Mesenchymal stem cell (in vitro differentiated cells and primary cell): ENCODE measurements around the gene HNRNPUL1.

ENCODE experiments used
- DNase-seq: peaks from one replicate; pipeline ENCODE4 v3.0.0-alpha.2; 2013
- H2AFZ ChIP-seq: one replicate; pipeline ENCODE4 v1.6.1; 2013; ENCODE audit warnings: low read depth, mild to moderate bottlenecking, control low read depth, inconsistent platforms, low read length, moderate library complexity
- H2AK5ac ChIP-seq: 2 replicates; pipeline ENCODE4 v1.6.1; 2013; ENCODE audit warnings: low read length, moderate library complexity, mild to moderate bottlenecking, inconsistent platforms; ENCODE audit not compliant: severe bottlenecking
- H2BK120ac ChIP-seq: one replicate; pipeline ENCODE4 v1.6.1; 2013; ENCODE audit warnings: low read depth, mild to moderate bottlenecking, inconsistent platforms, low read length, moderate library complexity
- H2BK12ac ChIP-seq, 2 experiments: one replicate each; pipeline ENCODE4 v1.6.1; 2013; ENCODE audit warnings: inconsistent platforms in 2 of 2, low read length in 2 of 2, mild to moderate bottlenecking in 2 of 2, moderate library complexity in 2 of 2, control low read depth in 1 of 2
- H2BK15ac ChIP-seq: one replicate; pipeline ENCODE4 v1.6.1; 2013; ENCODE audit warnings: mild to moderate bottlenecking, low read depth, inconsistent platforms; ENCODE audit not compliant: poor library complexity, severe bottlenecking
- H2BK5ac ChIP-seq: 2 replicates; pipeline ENCODE4 v1.6.1; 2013; ENCODE audit warnings: low read depth, mild to moderate bottlenecking, low read length, control low read depth, inconsistent platforms; ENCODE audit not compliant: poor library complexity, severe bottlenecking
- H3K14ac ChIP-seq, 2 experiments: one replicate each; pipeline ENCODE4 v1.6.1; 2013; ENCODE audit warnings: inconsistent platforms in 2 of 2, low read length in 2 of 2, control low read depth in 1 of 2, mild to moderate bottlenecking in 1 of 2, moderate library complexity in 1 of 2
- H3K18ac ChIP-seq, 2 experiments: one replicate each; pipeline ENCODE4 v1.6.1; 2013; ENCODE audit warnings: inconsistent platforms in 2 of 2, low read length in 2 of 2, control low read depth in 1 of 2, low read depth in 1 of 2, mild to moderate bottlenecking in 1 of 2
- H3K23ac ChIP-seq, 2 experiments: one replicate each; pipeline ENCODE4 v1.6.1; 2013; ENCODE audit warnings: inconsistent platforms in 2 of 2, low read length in 2 of 2, mild to moderate bottlenecking in 2 of 2, moderate library complexity in 2 of 2, control low read depth in 1 of 2
- H3K27ac ChIP-seq: 2 replicates; pipeline ENCODE4 v1.5.1; 2013; ENCODE audit warnings: mild to moderate bottlenecking, moderate library complexity, low read length, control low read depth, inconsistent platforms; ENCODE audit not compliant: poor library complexity, severe bottlenecking
- H3K27me3 ChIP-seq, 2 experiments: 2 replicates each; pipeline versions ENCODE4 v1.6.1 to v1.7.0; 2013; ENCODE audit warnings: low read length in 2 of 2, mild to moderate bottlenecking in 2 of 2, moderate library complexity in 2 of 2, control low read depth in 1 of 2, inconsistent platforms in 1 of 2; ENCODE audit not compliant: control insufficient read depth in 1 of 2, insufficient read depth in 1 of 2
- H3K36me3 ChIP-seq, 2 experiments: 2 replicates each; pipeline versions ENCODE4 v1.6.1 to v1.7.0; 2013; ENCODE audit warnings: low read length in 2 of 2, control low read depth in 1 of 2, inconsistent platforms in 1 of 2, low read depth in 1 of 2, mild to moderate bottlenecking in 1 of 2; ENCODE audit not compliant: insufficient read depth in 2 of 2, control insufficient read depth in 1 of 2
- H3K4ac ChIP-seq, 2 experiments: one replicate each; pipeline ENCODE4 v1.6.1; 2013; ENCODE audit warnings: inconsistent platforms in 2 of 2, low read length in 2 of 2, mild to moderate bottlenecking in 2 of 2, moderate library complexity in 2 of 2, control low read depth in 1 of 2, low read depth in 1 of 2
- H3K4me1 ChIP-seq: 2 replicates; pipeline ENCODE4 v1.6.1; 2013; ENCODE audit warnings: low read depth, low read length, control low read depth; ENCODE audit not compliant: control insufficient read depth, insufficient read depth
- H3K4me2 ChIP-seq: 2 replicates; pipeline ENCODE4 v1.6.1; 2013; ENCODE audit warnings: low read length, mild to moderate bottlenecking, inconsistent platforms; ENCODE audit not compliant: poor library complexity, severe bottlenecking
- H3K4me3 ChIP-seq, 2 experiments: 2 replicates each; pipeline versions ENCODE4 v1.5.1 to v1.7.0; 2013; ENCODE audit warnings: low read length in 2 of 2, mild to moderate bottlenecking in 2 of 2, control low read depth in 1 of 2, low read depth in 1 of 2; ENCODE audit not compliant: insufficient read depth in 1 of 2
- H3K79me1 ChIP-seq: replicated peaks from 2 replicates; pipeline ENCODE4 v1.6.1; 2013; ENCODE audit warnings: mild to moderate bottlenecking, control low read depth, low read length, inconsistent platforms; ENCODE audit not compliant: poor library complexity, severe bottlenecking
- H3K9ac ChIP-seq: 2 replicates; pipeline ENCODE4 v1.7.0; 2013; ENCODE audit warnings: mild to moderate bottlenecking, low read length, moderate library complexity
- H3K9me3 ChIP-seq: 2 replicates; pipeline ENCODE4 v1.7.0; 2013; ENCODE audit warnings: mild to moderate bottlenecking, low read length; ENCODE audit not compliant: control insufficient read depth
- H4K8ac ChIP-seq: one replicate; pipeline ENCODE4 v1.6.1; 2013; ENCODE audit warnings: inconsistent platforms, mild to moderate bottlenecking, low read length, moderate library complexity
- H4K91ac ChIP-seq: one replicate; pipeline ENCODE4 v1.6.1; 2013; ENCODE audit warnings: mild to moderate bottlenecking, low read length, inconsistent platforms
- WGBS: methylation state at CpG from one replicate; pipeline ENCODE4 v1.1.7; 2013; ENCODE audit warnings: mixed read lengths; 5-methylcytosine and 5-hydroxymethylcytosine counted together

Gene HNRNPUL1

GRCh38 chr19:41304706-41305483 is 40.7 kb downstream of the HNRNPUL1 start:
- no peak overlapping the region for H3K18ac ChIP-seq
- H2BK12ac ChIP-seq: no peak overlapping the region
- no peak overlapping the region for H2BK15ac ChIP-seq
- H3K27ac ChIP-seq: no peak overlapping the region
- over 99% methylated on average over 4 of the region's 4 CpGs for WGBS
- no peak overlapping the region for H3K14ac ChIP-seq
- no peaks in the 10 kb centered on the region for H3K27me3 ChIP-seq
- H3K9me3 ChIP-seq: no peaks in the 10 kb centered on the region
- H2AFZ ChIP-seq: no peak overlapping the region
- H2AK5ac ChIP-seq: no peak overlapping the region
- H4K91ac ChIP-seq: no peak overlapping the region
- H3K4me2 ChIP-seq: no peak overlapping the region
- no peak overlapping the region for H4K8ac ChIP-seq
- no peak overlapping the region for H2BK5ac ChIP-seq
- H3K36me3 ChIP-seq: peaks cover 67 to 81% of the 10 kb centered on the region in 2 experiments
- peaks cover 41% of the 10 kb centered on the region for H3K79me1 ChIP-seq
- H2BK120ac ChIP-seq: no peak overlapping the region
- no peak for DNase-seq
- no peak overlapping the region for H3K4me3 ChIP-seq
- H3K4me1 ChIP-seq: peaks cover 16% of the 10 kb centered on the region
- H3K4ac ChIP-seq: no peak overlapping the region
- no peak overlapping the region for H3K9ac ChIP-seq
- H3K23ac ChIP-seq: no peak overlapping the region

GRCh38 chr19:41305927-41306793 is 42.0 kb downstream of the HNRNPUL1 start:
- Histone ChIP-seq H2BK5ac (no peak overlapping the region), H2BK12ac (no peak overlapping the region), H3K27ac (no peak overlapping the region), H3K4ac (no peak overlapping the region), H3K4me3 (no peak overlapping the region), H2BK15ac (no peak overlapping the region), H2AFZ (no peak overlapping the region), H2AK5ac (no peak overlapping the region), H3K4me1 (peaks cover 15% of the 10 kb centered on the region), H3K79me1 (peaks cover 39% of the 10 kb centered on the region), H3K36me3 (peaks cover 62 to 69% of the 10 kb centered on the region in 2 experiments), H3K9me3 (no peaks in the 10 kb centered on the region), H2BK120ac (no peak overlapping the region), H3K14ac (no peak overlapping the region), H4K8ac (peak overlapping the region; percentile 28), H4K91ac (no peak overlapping the region), H3K4me2 (no peak overlapping the region), H3K23ac (no peak overlapping the region), H3K27me3 (no peaks in the 10 kb centered on the region), H3K18ac (no peak overlapping the region), H3K9ac (no peak overlapping the region)
- no peak for DNase-seq
- WGBS: 93% methylated on average over 13 of the region's 13 CpGs

GRCh38 chr19:41307090-41307875 is 43.1 kb downstream of the HNRNPUL1 start:
- no peak overlapping the region for H3K27ac ChIP-seq
- H2BK15ac ChIP-seq: no peak overlapping the region
- no peak for DNase-seq
- H2BK120ac ChIP-seq: no peak overlapping the region
- H2AK5ac ChIP-seq: no peak overlapping the region
- H3K23ac ChIP-seq: no peak overlapping the region
- no peak overlapping the region for H3K4me3 ChIP-seq
- no peaks in the 10 kb centered on the region for H3K27me3 ChIP-seq
- peak overlapping the region; percentile 99 for H3K9ac ChIP-seq
- peaks cover 52 to 59% of the 10 kb centered on the region in 2 experiments for H3K36me3 ChIP-seq
- H2AFZ ChIP-seq: no peak overlapping the region
- H3K14ac ChIP-seq: no peak overlapping the region
- no peaks in the 10 kb centered on the region for H3K9me3 ChIP-seq
- no peak overlapping the region for H2BK12ac ChIP-seq
- H3K79me1 ChIP-seq: peaks cover 33% of the 10 kb centered on the region
- no peak overlapping the region for H3K4ac ChIP-seq
- H3K18ac ChIP-seq: no peak overlapping the region
- no peak overlapping the region for H4K91ac ChIP-seq
- 97% methylated on average over 7 of the region's 8 CpGs for WGBS
- no peak overlapping the region for H3K4me2 ChIP-seq
- peaks cover 18% of the 10 kb centered on the region for H3K4me1 ChIP-seq
- H4K8ac ChIP-seq: no peak overlapping the region
- H2BK5ac ChIP-seq: no peak overlapping the region
